ENCODE data around the gene ANKRD7.
"Not testable (repeated sequence)": the region's sequence is repeated elsewhere in the genome, so short reads cannot be mapped to it uniquely, and the experiment has no call there.

The ANKRD7 gene

GRCh38 chr7:118214051-118214832 is 10.3 kb upstream of the ANKRD7 start:
- Mint-ChIP-seq H3K9me3 (no peaks in the 10 kb centered on the region), H3K27ac (peak overlapping the region; percentile 77 to 83), H3K36me3 (ENCODE audit: insufficient read depth) (peaks cover 9% of the 10 kb centered on the region), H3K4me1 (ENCODE audit: low read depth in 2 of 2) (peaks cover 12 to 13% of the 10 kb centered on the region in 2 donors), H3K4me3 (peak overlapping the region; percentile 85 to 86), H3K27me3 (peaks cover 0 to 6% of the 10 kb centered on the region in 2 donors)
- ATAC-seq (replicated peaks) (peak; percentile 91), DNase-seq (peak; percentile 65 to 70 (median 68))

- ATAC-seq (replicated peaks) (peak; percentile 16), DNase-seq (no peak)
- H3K4me1 Mint-ChIP-seq (ENCODE audit: low read depth in 2 of 2) = peaks cover 12 to 13% of the 10 kb centered on the region in 2 donors
- peaks cover 9% of the 10 kb centered on the region for H3K36me3 Mint-ChIP-seq (ENCODE audit: insufficient read depth)
- no peaks in the 10 kb centered on the region for H3K9me3 Mint-ChIP-seq
- H3K27me3 Mint-ChIP-seq = peaks cover 0 to 6% of the 10 kb centered on the region in 2 donors
- peak overlapping the region; percentile 77 to 83 for H3K27ac Mint-ChIP-seq
- peak overlapping the region; percentile 85 to 86 for H3K4me3 Mint-ChIP-seq
Observed at GRCh38 chr7:118214833-118215182, 9.7 kb upstream of the ANKRD7 start.

DNA sequence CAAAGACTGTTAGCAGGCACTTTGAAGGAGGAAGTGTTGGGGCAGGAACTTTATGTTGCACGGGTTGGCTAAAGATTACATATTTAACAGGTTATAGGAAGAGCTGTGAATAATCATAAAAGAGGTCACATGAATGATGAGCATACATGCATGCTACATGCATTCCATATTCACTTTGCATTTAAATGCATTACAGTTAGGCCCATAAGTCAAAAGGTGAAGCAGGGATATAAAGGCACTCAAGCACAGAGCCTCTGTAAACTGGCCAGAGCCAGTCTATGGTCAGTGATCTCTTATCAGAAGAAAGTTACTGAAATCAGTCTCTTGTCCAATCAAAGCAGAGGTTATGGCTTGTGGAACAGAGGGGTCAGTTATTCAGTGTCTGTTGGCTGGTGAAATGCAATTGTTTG is 7.3 kb upstream of the ANKRD7 start:
- Mint-ChIP-seq H3K36me3 (ENCODE audit: insufficient read depth) (peaks cover 9% of the 10 kb centered on the region), H3K27me3 (no peaks in the 10 kb centered on the region), H3K9me3 (no peaks in the 10 kb centered on the region), H3K27ac (no peak overlapping the region), H3K4me3 (no peak overlapping the region), H3K4me1 (ENCODE audit: low read depth in 2 of 2) (peaks cover 12 to 13% of the 10 kb centered on the region in 2 donors)
- DNase-seq = no peak
- ATAC-seq (replicated peaks) = no peak

- no peaks in the 10 kb centered on the region for H3K9me3 Mint-ChIP-seq
- peaks cover 12 to 13% of the 10 kb centered on the region in 2 donors for H3K4me1 Mint-ChIP-seq (ENCODE audit: low read depth in 2 of 2)
- no peak for DNase-seq
- no peak for ATAC-seq (replicated peaks)
- no peaks in the 10 kb centered on the region for H3K27me3 Mint-ChIP-seq
- H3K4me3 Mint-ChIP-seq = no peak overlapping the region
- H3K36me3 Mint-ChIP-seq (ENCODE audit: insufficient read depth) = peaks cover 9% of the 10 kb centered on the region
- H3K27ac Mint-ChIP-seq = no peak overlapping the region
Observed at GRCh38 chr7:118218413-118219156, 5.9 kb upstream of the ANKRD7 start.

DNA sequence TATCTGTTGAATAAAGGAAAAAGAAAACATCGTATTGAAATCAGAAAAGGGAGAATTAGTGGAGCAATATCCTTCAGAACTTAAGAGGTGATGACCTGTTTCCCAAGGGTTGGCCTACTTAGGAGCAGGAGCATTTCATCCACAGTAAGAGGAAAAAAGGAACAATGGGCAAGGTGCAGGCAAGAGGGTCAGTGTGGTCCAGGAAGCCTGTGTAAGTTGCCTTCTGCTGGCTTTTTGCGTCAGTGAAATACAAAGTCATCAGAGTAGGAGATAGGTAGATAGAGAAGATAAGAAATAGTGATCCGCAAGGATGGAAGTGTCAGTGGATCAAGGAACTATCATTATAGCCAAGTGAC is 5.4 kb upstream of the ANKRD7 start:
- peaks cover 9% of the 10 kb centered on the region in 2 donors for H3K4me1 Mint-ChIP-seq (ENCODE audit: low read depth in 2 of 2)
- H3K27ac Mint-ChIP-seq = no peak overlapping the region
- no peak for ATAC-seq (replicated peaks)

GRCh38 chr7:118220583-118220982 is 3.9 kb upstream of the ANKRD7 start:
- Mint-ChIP-seq H3K4me1 (ENCODE audit: low read depth in 2 of 2) (no peaks in the 10 kb centered on the region), H3K27ac (no peak overlapping the region), H3K27me3 (peaks cover 0 to 3% of the 10 kb centered on the region in 2 donors), H3K36me3 (ENCODE audit: insufficient read depth) (no peaks in the 10 kb centered on the region), H3K4me3 (no peak overlapping the region), H3K9me3 (no peaks in the 10 kb centered on the region)
- ATAC-seq (replicated peaks) (no peak), DNase-seq (no peak)

More for the DNA sequence above, 5.4 kb upstream of the ANKRD7 start:
- no peaks in the 10 kb centered on the region for H3K27me3 Mint-ChIP-seq
- no peak overlapping the region for H3K4me3 Mint-ChIP-seq
- H3K9me3 Mint-ChIP-seq = no peaks in the 10 kb centered on the region
- no peak for DNase-seq
- peaks cover 7% of the 10 kb centered on the region for H3K36me3 Mint-ChIP-seq (ENCODE audit: insufficient read depth)

DNA sequence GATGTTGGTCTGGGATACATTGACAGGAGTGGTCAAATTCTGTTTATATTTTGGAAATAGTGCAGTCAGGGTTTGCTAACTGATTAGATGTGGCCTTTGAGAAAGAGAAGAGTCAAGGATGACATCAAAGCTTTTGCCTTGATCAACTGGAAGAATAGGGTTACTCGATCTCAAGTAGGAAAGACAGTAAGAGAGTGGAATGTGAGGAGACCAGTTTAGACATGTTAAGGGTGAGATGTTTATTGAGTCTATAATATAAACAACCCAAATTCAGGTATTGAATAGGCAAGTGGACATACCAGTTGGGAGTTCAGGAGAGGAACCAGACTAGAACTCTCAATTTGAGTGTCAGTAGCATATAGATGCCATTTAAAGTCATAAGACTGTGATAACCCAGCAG is 1.9 kb upstream of the ANKRD7 start:
- no peak overlapping the region for H3K4me3 Mint-ChIP-seq
- DNase-seq (no peak), ATAC-seq (replicated peaks) (no peak)
- no peak overlapping the region for H3K27ac Mint-ChIP-seq
- H3K9me3 Mint-ChIP-seq = no peaks in the 10 kb centered on the region
- H3K27me3 Mint-ChIP-seq = peaks cover 0 to 6% of the 10 kb centered on the region in 2 donors
- no peaks in the 10 kb centered on the region for H3K36me3 Mint-ChIP-seq (ENCODE audit: insufficient read depth)
- H3K4me1 Mint-ChIP-seq (ENCODE audit: low read depth in 2 of 2) = no peaks in the 10 kb centered on the region

GRCh38 chr7:118232837-118233236 is 8.3 kb downstream of the ANKRD7 start:
- no peak for DNase-seq
- peaks cover 0 to 15% of the 10 kb centered on the region in 2 donors for H3K27me3 Mint-ChIP-seq
- no peak for ATAC-seq (replicated peaks)
- no peaks in the 10 kb centered on the region for H3K36me3 Mint-ChIP-seq (ENCODE audit: insufficient read depth)
- no peaks in the 10 kb centered on the region for H3K9me3 Mint-ChIP-seq
- no peak overlapping the region for H3K27ac Mint-ChIP-seq
- H3K4me1 Mint-ChIP-seq (ENCODE audit: low read depth in 2 of 2) = no peaks in the 10 kb centered on the region
- no peak overlapping the region for H3K4me3 Mint-ChIP-seq

- H3K4me1 Mint-ChIP-seq (ENCODE audit: low read depth in 2 of 2) = no peaks in the 10 kb centered on the region
- H3K27me3 Mint-ChIP-seq = peaks cover 0 to 9% of the 10 kb centered on the region in 2 donors
- no peaks in the 10 kb centered on the region for H3K9me3 Mint-ChIP-seq
- H3K36me3 Mint-ChIP-seq (ENCODE audit: insufficient read depth) = no peaks in the 10 kb centered on the region
- no peak overlapping the region for H3K4me3 Mint-ChIP-seq
- ATAC-seq (replicated peaks) (no peak), DNase-seq (no peak)
- no peak overlapping the region for H3K27ac Mint-ChIP-seq
Observed at GRCh38 chr7:118233799-118234198, 9.3 kb downstream of the ANKRD7 start.

- DNase-seq = no peak
- Mint-ChIP-seq H3K27me3 (peaks cover 0 to 5% of the 10 kb centered on the region in 2 donors), H3K4me1 (ENCODE audit: low read depth in 2 of 2) (no peaks in the 10 kb centered on the region), H3K36me3 (ENCODE audit: insufficient read depth) (no peaks in the 10 kb centered on the region), H3K27ac (no peak overlapping the region), H3K9me3 (no peaks in the 10 kb centered on the region), H3K4me3 (no peak overlapping the region)
- ATAC-seq (replicated peaks) = no peak
Observed at GRCh38 chr7:118239014-118239413, 14.5 kb downstream of the ANKRD7 start.

DNA sequence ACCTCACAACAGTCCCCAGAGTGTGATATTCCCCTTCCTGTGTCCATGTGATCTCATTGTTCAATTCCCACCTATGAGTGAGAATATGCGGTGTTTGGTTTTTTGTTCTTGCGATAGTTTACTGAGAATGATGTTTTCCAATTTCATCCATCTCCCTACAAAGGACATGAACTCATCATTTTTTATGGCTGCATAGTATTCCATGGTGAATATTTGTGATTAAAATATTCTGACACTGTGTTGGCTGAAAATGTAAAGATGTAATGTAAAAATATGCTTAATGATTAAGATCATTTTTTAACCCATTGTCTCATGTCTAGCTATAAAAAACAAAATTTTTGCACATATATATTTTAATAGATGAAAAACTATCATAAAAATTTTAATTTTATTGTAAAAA is 15.8 kb downstream of the ANKRD7 start:
- not testable (repeated sequence) for H3K36me3 Mint-ChIP-seq (ENCODE audit: insufficient read depth); H3K27ac Mint-ChIP-seq; H3K4me3 Mint-ChIP-seq; H3K27me3 Mint-ChIP-seq; H3K9me3 Mint-ChIP-seq; DNase-seq; H3K4me1 Mint-ChIP-seq (ENCODE audit: low read depth in 2 of 2); ATAC-seq (replicated peaks)

GRCh38 chr7:118243695-118244094 is 19.2 kb downstream of the ANKRD7 start:
- H3K27me3 Mint-ChIP-seq = no peaks in the 10 kb centered on the region

DNA sequence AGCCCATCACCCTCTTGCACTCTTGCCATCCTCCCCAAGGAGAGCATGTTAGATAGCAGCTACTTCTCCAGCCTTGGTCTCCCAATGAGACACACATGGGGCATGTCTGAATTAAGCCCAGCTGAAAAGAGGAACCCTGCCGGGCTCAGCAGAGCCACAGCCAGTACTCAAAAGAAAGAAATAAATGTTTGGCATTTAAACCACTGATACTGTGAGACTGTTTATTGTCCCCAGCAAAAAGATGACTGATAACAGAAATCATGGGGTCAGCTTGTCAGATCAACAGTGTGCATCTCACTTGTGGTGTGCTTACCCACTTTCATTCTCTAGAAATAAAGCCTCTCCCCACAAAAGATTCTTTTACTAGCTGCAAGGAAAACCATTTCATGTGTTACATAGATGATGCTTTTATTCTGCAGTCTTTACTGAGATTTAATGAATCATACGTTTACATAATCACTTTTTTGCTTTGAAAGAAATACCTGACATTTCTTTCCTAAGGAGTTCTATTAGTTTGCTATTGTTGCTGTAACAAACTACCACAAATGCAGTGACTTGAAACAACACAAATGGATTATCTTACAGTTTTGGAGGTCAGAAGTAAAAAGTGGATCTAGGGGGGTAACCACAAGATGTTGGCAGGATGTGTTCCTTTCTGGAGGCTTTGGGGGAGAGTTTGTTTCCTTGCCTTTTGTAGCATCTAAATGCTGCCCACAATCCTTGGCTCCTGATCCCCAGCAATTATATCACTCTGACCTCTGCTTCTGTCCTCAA is 20.9 kb downstream of the ANKRD7 start:
- Mint-ChIP-seq H3K9me3 (no peaks in the 10 kb centered on the region), H3K4me1 (ENCODE audit: low read depth in 2 of 2) (no peaks in the 10 kb centered on the region), H3K27me3 (no peaks in the 10 kb centered on the region), H3K4me3 (no peak overlapping the region), H3K27ac (no peak overlapping the region), H3K36me3 (ENCODE audit: insufficient read depth) (no peaks in the 10 kb centered on the region)
- DNase-seq (no peak), ATAC-seq (replicated peaks) (no peak)

More at GRCh38 chr7:118243695-118244094, 19.2 kb downstream of the ANKRD7 start:
- H3K4me1 Mint-ChIP-seq (ENCODE audit: low read depth in 2 of 2) = no peaks in the 10 kb centered on the region
- no peaks in the 10 kb centered on the region for H3K36me3 Mint-ChIP-seq (ENCODE audit: insufficient read depth)
- no peak for DNase-seq
- H3K9me3 Mint-ChIP-seq = no peaks in the 10 kb centered on the region
- H3K4me3 Mint-ChIP-seq = no peak overlapping the region
- no peak for ATAC-seq (replicated peaks)
- H3K27ac Mint-ChIP-seq = no peak overlapping the region

All from effector memory CD8-positive, alpha-beta T cell (primary cell).